ENCODE data around the gene SNTB2. TPM values are rescaled to one million over a fixed set of nuclear protein-coding genes. Genes with fewer than 3 reads are reported as not detected.

Gene SNTB2
- polyA plus RNA-seq, 1 of the 3 experiments (the other 2 are of a cell fraction) = 13.0 TPM

- TF ChIP-seq, protein P1, sequence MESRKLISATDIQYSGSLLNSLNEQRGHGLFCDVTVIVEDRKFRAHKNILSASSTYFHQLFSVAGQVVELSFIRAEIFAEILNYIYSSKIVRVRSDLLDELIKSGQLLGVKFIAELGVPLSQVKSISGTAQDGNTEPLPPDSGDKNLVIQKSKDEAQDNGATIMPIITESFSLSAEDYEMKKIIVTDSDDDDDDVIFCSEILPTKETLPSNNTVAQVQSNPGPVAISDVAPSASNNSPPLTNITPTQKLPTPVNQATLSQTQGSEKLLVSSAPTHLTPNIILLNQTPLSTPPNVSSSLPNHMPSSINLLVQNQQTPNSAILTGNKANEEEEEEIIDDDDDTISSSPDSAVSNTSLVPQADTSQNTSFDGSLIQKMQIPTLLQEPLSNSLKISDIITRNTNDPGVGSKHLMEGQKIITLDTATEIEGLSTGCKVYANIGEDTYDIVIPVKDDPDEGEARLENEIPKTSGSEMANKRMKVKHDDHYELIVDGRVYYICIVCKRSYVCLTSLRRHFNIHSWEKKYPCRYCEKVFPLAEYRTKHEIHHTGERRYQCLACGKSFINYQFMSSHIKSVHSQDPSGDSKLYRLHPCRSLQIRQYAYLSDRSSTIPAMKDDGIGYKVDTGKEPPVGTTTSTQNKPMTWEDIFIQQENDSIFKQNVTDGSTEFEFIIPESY (IDR thresholded peaks at IDR 0.05; ENCODE audit: borderline replicate concordance, low read depth) = no peak
- TF ChIP-seq IRF3 (IDR thresholded peaks at IDR 0.05; ENCODE audit: low read depth, low read length) = no peak
- TF ChIP-seq NFIC (IDR thresholded peaks at IDR 0.05; ENCODE audit: borderline replicate concordance) = no peak
Observed at GRCh38 chr16:69319826-69320739, 133.1 kb downstream of the SNTB2 start (continued).

DNA sequence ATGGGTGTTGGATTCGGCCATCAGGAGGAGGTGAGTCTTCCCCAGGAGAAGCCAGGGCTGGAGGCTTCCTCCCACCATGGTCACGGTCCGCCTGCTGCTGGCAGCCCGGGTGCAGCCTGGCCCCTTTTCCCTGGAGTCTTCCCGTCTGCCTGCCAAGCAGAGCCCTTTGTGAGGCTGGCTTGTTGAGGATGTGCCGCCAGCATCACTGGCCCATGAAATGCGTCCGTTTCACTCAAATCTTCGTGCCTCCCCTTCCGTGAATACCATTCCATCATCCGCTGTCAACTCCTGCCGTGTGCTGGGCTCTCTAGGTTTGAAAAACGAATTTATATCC is 133.7 kb downstream of the SNTB2 start:
- Histone ChIP-seq H3F3A (replicated peaks; ENCODE audit: insufficient read depth) (peaks cover 11% of the 10 kb centered on the region), H3K4me3 (ENCODE audit: low read depth in 2 of 2, low read length in 1 of 2) (no peak overlapping the region), H3K27ac (ENCODE audit: low read depth in 2 of 2, low read length in 1 of 2) (no peak overlapping the region), H3K79me2 (ENCODE audit: insufficient read depth) (peaks cover 56% of the 10 kb centered on the region), H3K36me3 (replicated peaks in 1 of 2; ENCODE audit: control insufficient read depth in 1 of 2, insufficient read depth in 2 of 2, low read length in 1 of 2) (peaks cover 50 to 84% of the 10 kb centered on the region in 2 experiments), H3K4me2 (no peak overlapping the region), H4K20me1 (ENCODE audit: insufficient read depth) (peaks cover 40% of the 10 kb centered on the region), H3K9ac (no peak overlapping the region), H2AFZ (ENCODE audit: low read depth) (no peak overlapping the region), H3K9me2 (no peaks in the 10 kb centered on the region), H3K9me3 (no peaks in the 10 kb centered on the region), H3K4me1 (ENCODE audit: control insufficient read depth in 1 of 2, insufficient read depth in 2 of 2, low read depth in 1 of 2, low read length in 1 of 2) (peaks cover 0 to 13% of the 10 kb centered on the region in 2 experiments; a peak in 2 of 4 replicates), H3K27me3 (ENCODE audit: insufficient read depth) (no peaks in the 10 kb centered on the region)
- TF ChIP-seq TAF1 (IDR thresholded peaks at IDR 0.05; ENCODE audit: borderline replicate concordance, low read depth, low read length) (no peak), CTCF (IDR thresholded peaks at IDR 0.05) (no peak), GABPA (IDR thresholded peaks at IDR 0.05; ENCODE audit: low read depth) (no peak)
- TF ChIP-seq, protein P2, sequence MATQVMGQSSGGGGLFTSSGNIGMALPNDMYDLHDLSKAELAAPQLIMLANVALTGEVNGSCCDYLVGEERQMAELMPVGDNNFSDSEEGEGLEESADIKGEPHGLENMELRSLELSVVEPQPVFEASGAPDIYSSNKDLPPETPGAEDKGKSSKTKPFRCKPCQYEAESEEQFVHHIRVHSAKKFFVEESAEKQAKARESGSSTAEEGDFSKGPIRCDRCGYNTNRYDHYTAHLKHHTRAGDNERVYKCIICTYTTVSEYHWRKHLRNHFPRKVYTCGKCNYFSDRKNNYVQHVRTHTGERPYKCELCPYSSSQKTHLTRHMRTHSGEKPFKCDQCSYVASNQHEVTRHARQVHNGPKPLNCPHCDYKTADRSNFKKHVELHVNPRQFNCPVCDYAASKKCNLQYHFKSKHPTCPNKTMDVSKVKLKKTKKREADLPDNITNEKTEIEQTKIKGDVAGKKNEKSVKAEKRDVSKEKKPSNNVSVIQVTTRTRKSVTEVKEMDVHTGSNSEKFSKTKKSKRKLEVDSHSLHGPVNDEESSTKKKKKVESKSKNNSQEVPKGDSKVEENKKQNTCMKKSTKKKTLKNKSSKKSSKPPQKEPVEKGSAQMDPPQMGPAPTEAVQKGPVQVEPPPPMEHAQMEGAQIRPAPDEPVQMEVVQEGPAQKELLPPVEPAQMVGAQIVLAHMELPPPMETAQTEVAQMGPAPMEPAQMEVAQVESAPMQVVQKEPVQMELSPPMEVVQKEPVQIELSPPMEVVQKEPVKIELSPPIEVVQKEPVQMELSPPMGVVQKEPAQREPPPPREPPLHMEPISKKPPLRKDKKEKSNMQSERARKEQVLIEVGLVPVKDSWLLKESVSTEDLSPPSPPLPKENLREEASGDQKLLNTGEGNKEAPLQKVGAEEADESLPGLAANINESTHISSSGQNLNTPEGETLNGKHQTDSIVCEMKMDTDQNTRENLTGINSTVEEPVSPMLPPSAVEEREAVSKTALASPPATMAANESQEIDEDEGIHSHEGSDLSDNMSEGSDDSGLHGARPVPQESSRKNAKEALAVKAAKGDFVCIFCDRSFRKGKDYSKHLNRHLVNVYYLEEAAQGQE (IDR thresholded peaks at IDR 0.05; ENCODE audit: low read depth, low read length) = no peak
- 97% methylated on average over 8 of the region's 13 CpGs for WGBS (ENCODE audit: low lambda C conversion rate)
- DNase-seq = no peak
- ChIA-PET CTCF (interaction anchor here (0.8 to 1.6 kb wide), 2 partner anchors 9 to 170 kb away, joined by 3 read pairs; no protein-coding TSS in a partner anchor), POLR2A (no interaction called here)

Measured in SK-N-SH (cell line).